HG03571 (cell line): Measurements from ENCODE around the gene PEX10.

Source experiments
- ATAC-seq: cut with Tn5 transposase; IDR thresholded peaks from one replicate; pipeline ENCODE4 v1.9.1; 2021; ENCODE audit not compliant: unreplicated experiment

PEX10 gene

GRCh38 chr1:2354511-2355372 lies 57.6 kb downstream of the PEX10 start:
- ATAC-seq, result no peak
